ENCODE results near the gene GPR89A.
"Not testable (repeated sequence)": the region's sequence is repeated elsewhere in the genome, so short reads cannot be mapped to it uniquely, and the experiment has no call there.

- TF ChIP-seq POLR2A (IDR thresholded peaks at IDR 0.05): not testable (repeated sequence)
- TF ChIP-seq, protein P1, sequence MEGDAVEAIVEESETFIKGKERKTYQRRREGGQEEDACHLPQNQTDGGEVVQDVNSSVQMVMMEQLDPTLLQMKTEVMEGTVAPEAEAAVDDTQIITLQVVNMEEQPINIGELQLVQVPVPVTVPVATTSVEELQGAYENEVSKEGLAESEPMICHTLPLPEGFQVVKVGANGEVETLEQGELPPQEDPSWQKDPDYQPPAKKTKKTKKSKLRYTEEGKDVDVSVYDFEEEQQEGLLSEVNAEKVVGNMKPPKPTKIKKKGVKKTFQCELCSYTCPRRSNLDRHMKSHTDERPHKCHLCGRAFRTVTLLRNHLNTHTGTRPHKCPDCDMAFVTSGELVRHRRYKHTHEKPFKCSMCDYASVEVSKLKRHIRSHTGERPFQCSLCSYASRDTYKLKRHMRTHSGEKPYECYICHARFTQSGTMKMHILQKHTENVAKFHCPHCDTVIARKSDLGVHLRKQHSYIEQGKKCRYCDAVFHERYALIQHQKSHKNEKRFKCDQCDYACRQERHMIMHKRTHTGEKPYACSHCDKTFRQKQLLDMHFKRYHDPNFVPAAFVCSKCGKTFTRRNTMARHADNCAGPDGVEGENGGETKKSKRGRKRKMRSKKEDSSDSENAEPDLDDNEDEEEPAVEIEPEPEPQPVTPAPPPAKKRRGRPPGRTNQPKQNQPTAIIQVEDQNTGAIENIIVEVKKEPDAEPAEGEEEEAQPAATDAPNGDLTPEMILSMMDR (IDR thresholded peaks at IDR 0.05): not testable (repeated sequence)
These were observed 63.4 kb downstream of the GPR89A start for GRCh38 chr1:145670995-145671745.
